Thyroid gland (tissue), 4 donors: ENCODE data around the gene GSTT4. TPM values are rescaled to one million over a fixed set of nuclear protein-coding genes. Genes with fewer than 3 reads are reported as not detected.

Experiments used
- DNase-seq, 2 donors: peaks; one replicate each; pipeline ENCODE4 v3.0.0-alpha.2; 2019
- H3K27ac ChIP-seq, 3 donors: fragments of 200-600 bp; sonication (generic); 1 replicate in 2 of 3; 2 replicates in 1 of 3; pipeline ENCODE4 v1.5.1; 2016 to 2019; ENCODE audit warnings: mild to moderate bottlenecking in 1 of 3, moderate library complexity in 1 of 3
- H3K27me3 ChIP-seq: fragments of 200-600 bp; sonication (generic); one replicate; pipeline ENCODE4 v1.5.1; 2019
- H3K36me3 ChIP-seq, 2 donors: fragments of 200-600 bp; sonication (generic); one replicate each; pipeline ENCODE4 v1.5.1; 2016 to 2019
- H3K4me1 ChIP-seq, 2 donors: fragments of 200-600 bp; sonication (generic); one replicate each; pipeline ENCODE4 v1.5.1; 2017 to 2019
- H3K4me3 ChIP-seq, 3 donors: fragments of 200-600 bp; sonication (generic); replicated peaks in 1 of 3; 1 replicate in 2 of 3; 2 replicates in 1 of 3; pipeline ENCODE4 v1.5.1; 2016; ENCODE audit warnings: mild to moderate bottlenecking in 1 of 3
- H3K9me3 ChIP-seq: fragments of 200-600 bp; sonication (generic); one replicate; pipeline ENCODE4 v1.5.1; 2017
- CTCF ChIP-seq, 6 experiments: fragments of 200-600 bp in 3 of 6; fragments of 450-650 bp in 3 of 6; sonication (generic) in 3 of 6; IDR thresholded peaks; one replicate each; pipeline ENCODE4 v1.5.1; 2016 to 2019; ENCODE audit warnings: antibody characterized with exemption in 6 of 6, mild to moderate bottlenecking in 2 of 6, inconsistent platforms in 1 of 6, moderate library complexity in 1 of 6
- POLR2A ChIP-seq, 2 donors: fragments of 450-650 bp; IDR thresholded peaks; one replicate each; pipeline ENCODE4 v1.6.1; 2017; ENCODE audit warnings: antibody characterized with exemption in 2 of 2, mild to moderate bottlenecking in 2 of 2, moderate library complexity in 1 of 2
- WGBS, 2 donors: methylation state at CpG; one replicate each; pipeline ENCODE4 v1.1.5; 2017; 5-methylcytosine and 5-hydroxymethylcytosine counted together
- intact Hi-C: fragments of 100-400 bp; cut with DNase I; formaldehyde crosslinking; loops from one replicate; pipeline ENCODE4 v1.15.1; 2023
- total RNA-seq, 4 donors: library from RNA; depleted of rRNA; stranded (reverse); fragments of >200 nt; gene quantifications; one replicate each; pipeline ENCODE4 v1.2.3, GENCODE V29; 2016

Gene GSTT4
- total RNA-seq, 4 donors from 2014 or later = not detected

- intact Hi-C loops = no loop called here
- 55 to 57% methylated on average over 4 of the region's 4 CpGs for WGBS, 2 donors
- Histone ChIP-seq H3K27me3 (no peaks in the 10 kb centered on the region), H3K27ac (peak overlapping the region; percentile 37 to 63 (median 44)), H3K4me1 (peaks cover 46 to 64% of the 10 kb centered on the region in 2 donors), H3K36me3 (peaks cover 4 to 15% of the 10 kb centered on the region in 2 donors), H3K9me3 (no peaks in the 10 kb centered on the region), H3K4me3 (no peak overlapping the region)
- peak; percentile 76 to 81 for DNase-seq
- TF ChIP-seq CTCF (IDR thresholded peaks at IDR 0.05) = no peak
- no peak for TF ChIP-seq POLR2A (IDR thresholded peaks at IDR 0.05)
Measured at GRCh38 chr22:24040946-24041345, 35.7 kb upstream of the GSTT4 start.

GRCh38 chr22:24039046-24039445 lies 33.8 kb upstream of the GSTT4 start:
- DNase-seq = no peak
- Histone ChIP-seq H3K27me3 (no peaks in the 10 kb centered on the region), H3K4me3 (no peak overlapping the region), H3K4me1 (peaks cover 46 to 62% of the 10 kb centered on the region in 2 donors), H3K36me3 (peaks cover 4 to 15% of the 10 kb centered on the region in 2 donors), H3K27ac (peak overlapping the region in 1 of 3 donors; percentile 63), H3K9me3 (no peaks in the 10 kb centered on the region)
- TF ChIP-seq POLR2A (IDR thresholded peaks at IDR 0.05) = no peak
- no peak for TF ChIP-seq CTCF (IDR thresholded peaks at IDR 0.05)
- WGBS, 2 donors = 83 to 91% methylated on average over 6 of the region's 6 CpGs
- intact Hi-C loops = no loop called here

GRCh38 chr22:24037851-24038765 lies 32.9 kb upstream of the GSTT4 start:
- DNase-seq = peak in 1 of 2 donors; percentile 39
- no peaks in the 10 kb centered on the region for H3K9me3 ChIP-seq
- H3K27me3 ChIP-seq = no peaks in the 10 kb centered on the region
- peaks cover 39 to 53% of the 10 kb centered on the region in 2 donors for H3K4me1 ChIP-seq
- 83 to 85% methylated on average over 8 of the region's 8 CpGs for WGBS, 2 donors
- intact Hi-C loops = no loop called here
- no peak overlapping the region for H3K4me3 ChIP-seq
- TF ChIP-seq POLR2A (IDR thresholded peaks at IDR 0.05) (no peak), CTCF (IDR thresholded peaks at IDR 0.05) (no peak)
- H3K36me3 ChIP-seq = peaks cover 4 to 15% of the 10 kb centered on the region in 2 donors
- peak overlapping the region in 2 of 3 donors; percentile 51 to 63 for H3K27ac ChIP-seq

GRCh38 chr22:24035296-24035695 lies 30.0 kb upstream of the GSTT4 start:
- WGBS, 2 donors = 84 to 97% methylated on average over 5 of the region's 5 CpGs
- intact Hi-C loops = no loop called here

More at GRCh38 chr22:24035296-24035695, 30.0 kb upstream of the GSTT4 start:
- no peak for DNase-seq
- Histone ChIP-seq H3K4me3 (no peak overlapping the region), H3K36me3 (peaks cover 4 to 15% of the 10 kb centered on the region in 2 donors), H3K27ac (no peak overlapping the region), H3K4me1 (peaks cover 20 to 45% of the 10 kb centered on the region in 2 donors), H3K9me3 (no peaks in the 10 kb centered on the region), H3K27me3 (no peaks in the 10 kb centered on the region)
- no peak for TF ChIP-seq CTCF (IDR thresholded peaks at IDR 0.05)
- no peak for TF ChIP-seq POLR2A (IDR thresholded peaks at IDR 0.05)
